ENCODE data around the gene ECE1.
"Not testable (repeated sequence)": the region's sequence is repeated elsewhere in the genome, so short reads cannot be mapped to it uniquely, and the experiment has no call there.

DNA sequence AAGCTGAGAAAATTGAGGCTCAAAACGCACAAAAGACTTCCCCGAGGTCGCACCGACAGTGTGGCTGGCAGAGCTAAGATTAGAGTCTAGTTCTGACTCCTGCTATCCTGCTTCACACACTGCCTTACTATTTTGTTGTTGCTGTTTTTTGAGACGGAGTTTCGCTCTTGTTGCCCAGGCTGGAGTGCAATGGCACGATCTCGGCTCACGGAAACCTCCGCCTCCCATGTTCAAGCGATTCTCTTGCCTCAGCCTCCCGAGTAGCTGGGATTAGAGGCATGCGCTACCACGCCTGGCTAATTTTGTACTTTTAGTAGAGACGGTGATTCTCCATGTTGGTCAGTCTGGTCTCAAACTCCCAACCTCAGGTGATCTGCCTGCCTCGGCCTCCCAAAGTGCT is 112.0 kb downstream of the ECE1 start:
- not testable (repeated sequence) for TF ChIP-seq PAX5 (IDR thresholded peaks at IDR 0.05; ENCODE audit: insufficient read depth, low read length, severe bottlenecking); POLR2A (IDR thresholded peaks at IDR 0.05; ENCODE audit: low read depth, low read length); TAF1 (IDR thresholded peaks at IDR 0.05; ENCODE audit: low read depth, low read length); POLR2AphosphoS5 (IDR thresholded peaks at IDR 0.05; ENCODE audit: low read depth, low read length); POU2F2 (IDR thresholded peaks at IDR 0.05; ENCODE audit: low read depth, low read length)
